ENCODE data around the gene SCYGR3.
A peak's percentile ranks its signal among the peaks of the same experiment; 100 is the strongest.

SCYGR3 gene

DNA sequence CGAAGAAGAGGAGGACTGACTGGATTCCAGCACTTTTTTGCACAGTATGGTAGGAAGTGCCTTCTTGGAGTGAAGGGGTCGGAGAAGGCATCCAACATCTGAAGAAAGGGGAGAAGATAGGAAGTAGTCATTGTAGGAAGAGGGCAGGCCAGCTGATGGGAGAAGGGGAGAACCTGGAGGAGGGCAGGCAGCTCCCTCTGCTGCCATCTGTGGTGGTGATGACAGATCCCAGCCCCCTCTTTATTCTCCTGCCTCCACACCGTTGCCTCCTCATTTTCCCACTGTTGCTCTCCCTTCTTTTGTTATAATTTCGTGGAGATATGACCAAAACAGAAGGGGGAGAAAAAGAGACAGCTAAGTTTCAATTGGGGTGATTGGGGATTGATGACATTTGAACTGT, 18.8 kb downstream of the SCYGR3 start:
- DNase-seq (ENCODE audit: low read depth): no peak
- TF ChIP-seq, protein P1, sequence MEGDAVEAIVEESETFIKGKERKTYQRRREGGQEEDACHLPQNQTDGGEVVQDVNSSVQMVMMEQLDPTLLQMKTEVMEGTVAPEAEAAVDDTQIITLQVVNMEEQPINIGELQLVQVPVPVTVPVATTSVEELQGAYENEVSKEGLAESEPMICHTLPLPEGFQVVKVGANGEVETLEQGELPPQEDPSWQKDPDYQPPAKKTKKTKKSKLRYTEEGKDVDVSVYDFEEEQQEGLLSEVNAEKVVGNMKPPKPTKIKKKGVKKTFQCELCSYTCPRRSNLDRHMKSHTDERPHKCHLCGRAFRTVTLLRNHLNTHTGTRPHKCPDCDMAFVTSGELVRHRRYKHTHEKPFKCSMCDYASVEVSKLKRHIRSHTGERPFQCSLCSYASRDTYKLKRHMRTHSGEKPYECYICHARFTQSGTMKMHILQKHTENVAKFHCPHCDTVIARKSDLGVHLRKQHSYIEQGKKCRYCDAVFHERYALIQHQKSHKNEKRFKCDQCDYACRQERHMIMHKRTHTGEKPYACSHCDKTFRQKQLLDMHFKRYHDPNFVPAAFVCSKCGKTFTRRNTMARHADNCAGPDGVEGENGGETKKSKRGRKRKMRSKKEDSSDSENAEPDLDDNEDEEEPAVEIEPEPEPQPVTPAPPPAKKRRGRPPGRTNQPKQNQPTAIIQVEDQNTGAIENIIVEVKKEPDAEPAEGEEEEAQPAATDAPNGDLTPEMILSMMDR (IDR thresholded peaks at IDR 0.05; ENCODE audit: insufficient read depth, low read depth, low read length, missing control alignments): no peak
- no peak overlapping the region for H3K4me3 ChIP-seq (ENCODE audit: low read length)

DNA sequence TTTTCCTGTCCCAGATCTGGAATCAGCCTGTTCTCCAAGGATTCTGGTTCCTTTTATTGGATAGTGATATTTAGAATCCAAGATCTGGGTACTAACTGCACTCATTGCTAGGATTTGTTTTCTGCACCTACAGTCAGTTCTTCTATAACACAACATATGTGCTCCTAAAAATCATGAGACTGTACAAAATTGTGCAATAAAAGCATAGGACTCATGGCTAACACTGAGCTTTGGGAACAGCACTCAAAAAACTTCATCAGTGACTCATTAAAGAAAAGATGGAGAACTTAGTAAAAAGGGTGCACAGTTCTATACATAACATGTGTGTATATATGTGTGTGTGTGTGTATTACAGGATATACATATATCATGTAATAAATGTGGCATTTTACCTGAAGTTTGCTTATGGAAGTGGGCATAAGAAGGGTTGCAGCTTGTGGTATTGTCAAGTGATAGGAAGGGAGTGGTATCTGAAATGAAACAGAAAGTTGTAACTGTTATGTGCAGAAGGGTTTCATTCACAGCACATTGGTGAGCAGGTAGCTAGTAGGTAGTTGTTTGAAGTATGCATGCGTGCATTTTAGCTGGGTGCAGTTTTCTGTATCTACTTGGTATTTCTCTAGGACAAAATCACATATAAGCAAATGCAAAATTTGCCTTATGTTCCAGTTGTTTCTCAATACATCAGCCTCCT, 21.8 kb downstream of the SCYGR3 start:
- TF ChIP-seq, protein P1 (IDR thresholded peaks at IDR 0.05; ENCODE audit: insufficient read depth, low read depth, low read length, missing control alignments): no peak
- DNase-seq (ENCODE audit: low read depth): peak; percentile 14
- no peak overlapping the region for H3K4me3 ChIP-seq (ENCODE audit: low read length)

DNA sequence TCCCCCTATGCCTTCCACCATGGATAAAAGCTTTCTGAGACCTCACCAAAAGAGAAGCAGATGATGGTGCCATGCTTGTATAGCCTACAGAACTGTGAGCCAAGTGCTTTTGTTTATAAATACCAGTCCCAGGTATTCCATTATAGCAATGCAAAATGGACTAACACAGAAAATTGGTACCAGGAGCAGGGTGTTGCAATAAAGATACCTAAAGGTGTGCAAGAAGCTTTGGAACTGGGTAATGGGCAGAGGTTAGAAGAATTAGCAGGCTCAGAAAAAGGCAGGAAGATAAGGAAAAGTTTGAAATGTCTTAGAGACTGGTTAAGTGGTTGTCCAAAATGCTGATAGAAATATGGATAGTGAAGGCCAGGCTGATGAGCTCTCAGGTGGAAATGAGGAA, 32.3 kb downstream of the SCYGR3 start:
- no peak overlapping the region for H3K4me3 ChIP-seq (ENCODE audit: low read length)
- TF ChIP-seq, protein P1 (IDR thresholded peaks at IDR 0.05; ENCODE audit: insufficient read depth, low read depth, low read length, missing control alignments): no peak
- DNase-seq (ENCODE audit: low read depth): no peak

DNA sequence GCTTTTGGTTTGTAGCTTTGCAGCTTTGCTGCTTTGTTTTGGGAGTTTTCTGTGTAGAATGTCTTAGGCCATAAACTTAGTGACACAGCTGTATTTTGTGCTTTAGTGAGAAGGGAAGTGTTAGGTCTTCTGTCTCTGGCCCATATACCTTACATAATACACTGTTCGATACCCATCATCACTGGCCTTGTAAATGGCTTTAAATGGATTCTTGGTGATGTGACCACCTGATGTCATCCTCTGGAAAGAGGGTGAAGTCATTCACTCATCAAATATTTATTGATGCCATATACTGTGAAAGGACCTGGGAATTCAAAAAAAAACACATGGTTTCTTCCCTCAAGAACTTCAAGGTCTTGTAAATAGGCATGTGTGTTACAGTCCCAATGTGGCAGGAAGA, 34.8 kb downstream of the SCYGR3 start:
- no peak overlapping the region for H3K4me3 ChIP-seq (ENCODE audit: low read length)
- TF ChIP-seq, protein P1 (IDR thresholded peaks at IDR 0.05; ENCODE audit: insufficient read depth, low read depth, low read length, missing control alignments): no peak
- DNase-seq (ENCODE audit: low read depth): no peak

DNA sequence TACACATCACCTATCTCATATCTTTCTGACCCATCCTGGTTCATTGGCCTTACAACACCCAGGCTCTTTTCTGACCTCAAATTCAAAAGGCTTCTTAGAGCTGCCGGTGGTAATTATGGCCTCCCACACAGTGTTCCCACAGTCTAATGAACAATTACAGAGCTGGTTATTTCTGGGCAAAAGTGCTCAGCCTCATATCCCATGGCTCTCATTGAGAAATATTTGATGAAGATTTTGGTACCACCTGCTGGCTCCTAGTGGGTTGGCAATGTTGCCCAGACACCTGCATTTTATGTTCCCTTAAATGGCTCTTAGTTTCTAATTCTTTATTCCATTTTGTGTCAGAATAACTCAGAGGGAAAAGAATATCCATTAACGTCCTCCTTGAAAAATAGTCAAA, 36.0 kb downstream of the SCYGR3 start:
- no peak overlapping the region for H3K4me3 ChIP-seq (ENCODE audit: low read length)
- DNase-seq (ENCODE audit: low read depth): no peak
- TF ChIP-seq, protein P1 (IDR thresholded peaks at IDR 0.05; ENCODE audit: insufficient read depth, low read depth, low read length, missing control alignments): peak; percentile 17

DNA sequence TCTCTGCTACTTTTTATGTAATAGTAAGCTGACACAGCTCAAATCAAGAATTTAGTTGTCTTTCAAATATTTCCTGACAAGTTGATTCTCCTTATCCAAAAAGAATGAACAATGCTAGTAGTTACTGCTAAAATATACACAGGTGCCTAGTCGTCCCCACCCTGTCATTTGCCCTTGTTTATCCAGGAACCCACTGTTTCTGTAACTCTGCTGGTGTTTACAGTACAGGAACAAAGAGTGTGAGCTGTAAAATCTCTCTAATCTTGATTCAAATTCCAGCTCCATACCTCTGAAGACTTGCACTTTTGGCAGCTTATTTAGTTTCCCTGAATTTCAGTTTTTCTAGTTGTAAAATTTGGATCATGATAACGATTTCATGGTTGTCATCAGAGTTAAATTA, 37.1 kb downstream of the SCYGR3 start:
- no peak for DNase-seq (ENCODE audit: low read depth)
- TF ChIP-seq, protein P1 (IDR thresholded peaks at IDR 0.05; ENCODE audit: insufficient read depth, low read depth, low read length, missing control alignments): no peak

DNA sequence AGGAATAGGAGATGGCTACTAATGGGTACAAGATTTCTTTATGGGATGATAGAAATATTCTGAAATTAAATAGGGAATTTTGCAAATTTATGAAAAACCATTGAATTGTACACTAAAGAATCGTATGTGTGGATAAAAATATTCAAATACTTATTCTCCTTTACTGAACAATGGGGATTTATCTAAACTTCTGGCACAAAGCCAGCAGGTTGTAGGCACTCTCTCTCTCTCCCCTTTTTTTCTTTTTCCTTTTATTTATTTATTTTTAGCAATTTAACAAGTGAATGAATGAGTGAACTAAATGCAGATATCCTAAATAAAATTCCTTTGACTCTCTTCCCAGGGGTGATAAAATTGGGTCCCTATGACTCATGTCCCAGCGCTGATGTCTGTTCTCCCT, 37.8 kb downstream of the SCYGR3 start:
- no peak overlapping the region for H3K4me3 ChIP-seq (ENCODE audit: low read length)
- TF ChIP-seq, protein P1 (IDR thresholded peaks at IDR 0.05; ENCODE audit: insufficient read depth, low read depth, low read length, missing control alignments): no peak
- no peak for DNase-seq (ENCODE audit: low read depth)

More for the DNA sequence above, 37.1 kb downstream of the SCYGR3 start:
- no peak overlapping the region for H3K4me3 ChIP-seq (ENCODE audit: low read length)

All from epithelial cell of esophagus (primary cell).